SK-N-SH treated with all-trans-retinoic acid at 6 μM for 48 hours (cell line): ENCODE results near the gene CARD9.

ENCODE experiments used
- CSRNP3 ChIP-seq: fragments of 250-450 bp; sonication (Bioruptor Pico); IDR thresholded peaks from 2 replicates; pipeline ENCODE4 v1.5.1; 2021; ENCODE audit warnings: mild to moderate bottlenecking, moderate library complexity
- ESRRG ChIP-seq: fragments of 250-450 bp; sonication (Bioruptor Pico); IDR thresholded peaks from 2 replicates; pipeline ENCODE4 v1.6.1; 2021; ENCODE audit warnings: mild to moderate bottlenecking
- GLIS3 ChIP-seq: fragments of 250-450 bp; sonication (Bioruptor Pico); IDR thresholded peaks from 2 replicates; pipeline ENCODE4 v1.5.0; 2020; ENCODE audit warnings: mild to moderate bottlenecking, moderate library complexity
- PATZ1 ChIP-seq: fragments of 250-450 bp; sonication (Bioruptor Pico); IDR thresholded peaks from 2 replicates; pipeline ENCODE4 v1.8.0; 2020; ENCODE audit warnings: mild to moderate bottlenecking, moderate library complexity, borderline replicate concordance
- RARB ChIP-seq: fragments of 250-450 bp; sonication (Bioruptor Pico); IDR thresholded peaks from 2 replicates; pipeline ENCODE4 v1.8.0; 2021; ENCODE audit warnings: mild to moderate bottlenecking, moderate library complexity
- ZC3H10 ChIP-seq: fragments of 250-450 bp; sonication (Bioruptor Pico); IDR thresholded peaks from 2 replicates; pipeline ENCODE4 v1.5.1; 2021; ENCODE audit warnings: mild to moderate bottlenecking, moderate library complexity
- ZFP30 ChIP-seq: fragments of 450-650 bp; formaldehyde crosslinking; IDR thresholded peaks from 2 replicates; pipeline ENCODE4 v1.5.0; 2022; ENCODE audit warnings: mild to moderate bottlenecking, moderate library complexity
- ZNF565 ChIP-seq: fragments of 450-650 bp; formaldehyde crosslinking; conservative IDR thresholded peaks from 2 replicates; pipeline ENCODE4 v1.5.0; 2020; ENCODE audit warnings: low read depth, mild to moderate bottlenecking, moderate library complexity

- TF ChIP-seq ZC3H10 = no peak
- no peak for TF ChIP-seq CSRNP3 (CRISPR knock-in tag)
- TF ChIP-seq GLIS3 = no peak
- no peak for TF ChIP-seq ZNF565 (CRISPR knock-in tag)
- no peak for TF ChIP-seq PATZ1
- TF ChIP-seq RARB = no peak
- TF ChIP-seq ZFP30 (CRISPR knock-in tag) = no peak
- TF ChIP-seq ESRRG (CRISPR knock-in tag) = no peak
Measured at GRCh38 chr9:136401173-136401922, 27.9 kb upstream of the CARD9 start.
